ENCODE data around the gene ISG20.

ISG20 gene

GRCh38 chr15:88681610-88682221 is 42.9 kb downstream of the ISG20 start:
- TF ChIP-seq ZNF624 (tag by site-specific recombination; IDR thresholded peaks at IDR 0.05): no peak
- no peak for TF ChIP-seq GLI4 (tag by site-specific recombination; IDR thresholded peaks at IDR 0.05)
- no peak for TF ChIP-seq KLF7 (tag by site-specific recombination; IDR thresholded peaks at IDR 0.05; ENCODE audit: borderline replicate concordance)
- TF ChIP-seq ZXDB (tag by site-specific recombination; IDR thresholded peaks at IDR 0.05): no peak
- no peak for TF ChIP-seq ZNF211 (tag by site-specific recombination; IDR thresholded peaks at IDR 0.05; ENCODE audit: low read depth)
- no peak for TF ChIP-seq ZBTB20 (tag by site-specific recombination; IDR thresholded peaks at IDR 0.05)
- no peak for TF ChIP-seq ZNF555 (tag by site-specific recombination; conservative IDR thresholded peaks at IDR 0.05)
- TF ChIP-seq ZIC2 (tag by site-specific recombination; IDR thresholded peaks at IDR 0.05): no peak
- no peak for TF ChIP-seq ZNF707 (tag by site-specific recombination; IDR thresholded peaks at IDR 0.05)
- TF ChIP-seq ZSCAN4 (tag by site-specific recombination; IDR thresholded peaks at IDR 0.05): no peak
- TF ChIP-seq ZNF174 (tag by site-specific recombination; IDR thresholded peaks at IDR 0.05): no peak
- no peak for TF ChIP-seq RBAK (tag by site-specific recombination; IDR thresholded peaks at IDR 0.05)
- TF ChIP-seq ZNF280C (tag by site-specific recombination; IDR thresholded peaks at IDR 0.05): no peak
- Histone ChIP-seq H3K9me3 (ENCODE audit: control insufficient read depth, insufficient read depth, low read depth, low read length) (no peaks in the 10 kb centered on the region), H3K4me3 (ENCODE audit: low read depth, low read length) (no peak overlapping the region), H3K4me1 (ENCODE audit: control insufficient read depth, insufficient read depth, low read length) (no peaks in the 10 kb centered on the region), H3K27ac (ENCODE audit: extremely low read depth, low read depth, low read length) (no peak overlapping the region), H3K36me3 (ENCODE audit: control insufficient read depth in 2 of 2, insufficient read depth in 1 of 2, low read length in 2 of 2) (no peaks in the 10 kb centered on the region)
- CTCF ChIA-PET: no interaction called here
- POLR2A ChIA-PET: interaction anchor here (1.3 kb wide), 1 partner anchor 11 kb away, joined by 4 read pairs; no protein-coding TSS in a partner anchor

- Histone ChIP-seq H3K9me3 (ENCODE audit: control insufficient read depth, insufficient read depth, low read depth, low read length) (no peaks in the 10 kb centered on the region), H3K4me3 (ENCODE audit: low read depth, low read length) (no peak overlapping the region), H3K36me3 (ENCODE audit: control insufficient read depth in 2 of 2, insufficient read depth in 1 of 2, low read length in 2 of 2) (no peaks in the 10 kb centered on the region), H3K27ac (ENCODE audit: extremely low read depth, low read depth, low read length) (no peak overlapping the region), H3K4me1 (ENCODE audit: control insufficient read depth, insufficient read depth, low read length) (no peaks in the 10 kb centered on the region)
- ChIA-PET CTCF (interaction anchor here (0.6 to 1.3 kb wide), 2 partner anchors 15 to 17 kb away, joined by 3 to 5 read pairs; no protein-coding TSS in a partner anchor), POLR2A (no interaction called here)
- TF ChIP-seq ZNF555 (tag by site-specific recombination; conservative IDR thresholded peaks at IDR 0.05): no peak
- TF ChIP-seq ZNF596 (tag by site-specific recombination; IDR thresholded peaks at IDR 0.05): no peak
- TF ChIP-seq IKZF3 (tag by site-specific recombination; IDR thresholded peaks at IDR 0.05): no peak
- no peak for TF ChIP-seq ZNF398 (tag by site-specific recombination; IDR thresholded peaks at IDR 0.05)
- TF ChIP-seq ZNF211 (tag by site-specific recombination; IDR thresholded peaks at IDR 0.05; ENCODE audit: low read depth): no peak
- no peak for TF ChIP-seq HOXA7 (CRISPR knock-in tag; IDR thresholded peaks at IDR 0.05; ENCODE audit: borderline replicate concordance)
- TF ChIP-seq ZNF558 (tag by site-specific recombination; IDR thresholded peaks at IDR 0.05): no peak
- TF ChIP-seq ZNF830 (tag by site-specific recombination; IDR thresholded peaks at IDR 0.05; ENCODE audit: low read depth): no peak
- TF ChIP-seq OSR2 (tag by site-specific recombination; IDR thresholded peaks at IDR 0.05): no peak
- no peak for TF ChIP-seq PRDM10 (tag by site-specific recombination; IDR thresholded peaks at IDR 0.05)
- TF ChIP-seq ZFP3 (tag by site-specific recombination; IDR thresholded peaks at IDR 0.05; ENCODE audit: low read depth): no peak
- no peak for TF ChIP-seq ZNF18 (tag by site-specific recombination; IDR thresholded peaks at IDR 0.05)
- no peak for TF ChIP-seq ZNF426 (tag by site-specific recombination; IDR thresholded peaks at IDR 0.05)
- no peak for TF ChIP-seq SCRT2 (tag by site-specific recombination; IDR thresholded peaks at IDR 0.05)
Measured at GRCh38 chr15:88684345-88684744, 45.5 kb downstream of the ISG20 start.
